ENCODE measurements around the gene POLR2A.

POLR2A gene

DNA sequence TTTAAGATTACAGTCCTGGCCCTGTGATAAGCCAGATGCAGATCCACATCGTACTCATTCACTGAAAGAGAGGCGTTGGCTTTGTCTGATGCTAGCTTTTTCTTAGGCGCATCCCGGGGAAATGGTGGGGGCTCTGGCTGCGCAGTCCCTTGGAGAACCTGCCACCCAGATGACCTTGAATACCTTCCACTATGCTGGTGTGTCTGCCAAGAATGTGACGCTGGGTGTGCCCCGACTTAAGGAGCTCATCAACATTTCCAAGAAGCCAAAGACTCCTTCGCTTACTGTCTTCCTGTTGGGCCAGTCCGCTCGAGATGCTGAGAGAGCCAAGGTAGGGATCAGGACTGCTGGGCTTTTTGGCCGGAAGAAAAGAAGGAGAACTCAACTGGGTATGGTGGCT is 24.0 kb downstream of the POLR2A start:
- no peak for DNase-seq
- ATAC-seq = no peak

DNA sequence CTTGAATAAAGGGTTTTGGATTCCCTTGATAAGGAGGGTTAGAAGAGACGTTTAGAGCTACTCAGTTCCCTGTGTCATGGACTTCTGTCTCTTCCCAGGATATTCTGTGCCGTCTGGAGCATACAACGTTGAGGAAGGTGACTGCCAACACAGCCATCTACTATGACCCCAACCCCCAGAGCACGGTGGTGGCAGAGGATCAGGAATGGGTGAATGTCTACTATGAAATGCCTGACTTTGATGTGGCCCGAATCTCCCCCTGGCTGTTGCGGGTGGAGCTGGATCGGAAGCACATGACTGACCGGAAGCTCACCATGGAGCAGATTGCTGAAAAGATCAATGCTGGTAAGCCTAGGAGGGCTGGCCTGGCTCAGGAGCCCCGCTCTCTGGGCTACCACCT is 24.7 kb downstream of the POLR2A start:
- ATAC-seq (no peak), DNase-seq (no peak)

DNA sequence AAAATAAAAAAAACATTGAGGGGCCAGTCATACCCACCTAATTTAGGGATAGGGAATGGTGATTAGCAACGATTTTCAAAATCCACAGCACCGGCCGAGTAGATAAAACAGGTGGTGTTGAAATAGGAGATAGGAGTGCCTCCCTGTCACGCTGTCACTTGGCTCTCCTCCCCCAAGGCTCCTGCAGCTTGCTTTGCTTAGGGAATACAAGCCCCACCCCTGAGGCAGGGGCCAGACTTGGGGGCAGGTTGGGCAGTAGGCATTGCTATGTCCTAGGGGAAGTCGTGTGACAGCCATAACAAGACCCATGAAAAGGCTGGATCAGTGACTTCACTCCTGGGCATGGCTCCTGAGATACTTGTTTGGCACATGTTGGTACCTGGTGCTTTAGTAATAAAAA is 25.8 kb downstream of the POLR2A start:
- DNase-seq (no peak), ATAC-seq (no peak)

DNA sequence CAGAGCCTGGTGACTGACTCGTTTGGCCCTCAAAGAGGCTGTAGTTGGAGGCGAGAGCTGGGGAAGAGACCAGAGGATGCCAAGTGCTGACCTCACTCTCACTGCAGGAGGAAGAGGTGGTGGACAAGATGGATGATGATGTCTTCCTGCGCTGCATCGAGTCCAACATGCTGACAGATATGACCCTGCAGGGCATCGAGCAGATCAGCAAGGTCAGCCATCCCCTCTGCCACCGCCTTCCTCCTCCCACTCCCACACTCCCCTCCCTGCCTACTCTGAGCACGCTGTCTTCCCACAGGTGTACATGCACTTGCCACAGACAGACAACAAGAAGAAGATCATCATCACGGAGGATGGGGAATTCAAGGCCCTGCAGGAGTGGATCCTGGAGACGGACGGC is 26.9 kb downstream of the POLR2A start:
- ATAC-seq = no peak
- no peak for DNase-seq

DNA sequence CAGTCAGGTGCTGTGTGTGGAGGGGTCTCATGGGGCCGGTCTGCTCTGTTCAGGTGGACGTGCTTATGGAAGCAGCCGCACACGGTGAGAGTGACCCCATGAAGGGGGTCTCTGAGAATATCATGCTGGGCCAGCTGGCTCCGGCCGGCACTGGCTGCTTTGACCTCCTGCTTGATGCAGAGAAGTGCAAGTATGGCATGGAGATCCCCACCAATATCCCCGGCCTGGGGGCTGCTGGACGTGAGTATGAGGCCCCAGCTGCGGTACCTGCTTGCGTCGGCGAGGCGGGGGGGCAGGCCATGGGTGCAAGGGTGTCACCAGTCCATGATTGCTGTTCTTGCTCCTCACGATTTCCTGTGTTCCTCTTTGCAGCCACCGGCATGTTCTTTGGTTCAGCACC is 27.9 kb downstream of the POLR2A start:
- DNase-seq = no peak
- ATAC-seq = no peak

DNA sequence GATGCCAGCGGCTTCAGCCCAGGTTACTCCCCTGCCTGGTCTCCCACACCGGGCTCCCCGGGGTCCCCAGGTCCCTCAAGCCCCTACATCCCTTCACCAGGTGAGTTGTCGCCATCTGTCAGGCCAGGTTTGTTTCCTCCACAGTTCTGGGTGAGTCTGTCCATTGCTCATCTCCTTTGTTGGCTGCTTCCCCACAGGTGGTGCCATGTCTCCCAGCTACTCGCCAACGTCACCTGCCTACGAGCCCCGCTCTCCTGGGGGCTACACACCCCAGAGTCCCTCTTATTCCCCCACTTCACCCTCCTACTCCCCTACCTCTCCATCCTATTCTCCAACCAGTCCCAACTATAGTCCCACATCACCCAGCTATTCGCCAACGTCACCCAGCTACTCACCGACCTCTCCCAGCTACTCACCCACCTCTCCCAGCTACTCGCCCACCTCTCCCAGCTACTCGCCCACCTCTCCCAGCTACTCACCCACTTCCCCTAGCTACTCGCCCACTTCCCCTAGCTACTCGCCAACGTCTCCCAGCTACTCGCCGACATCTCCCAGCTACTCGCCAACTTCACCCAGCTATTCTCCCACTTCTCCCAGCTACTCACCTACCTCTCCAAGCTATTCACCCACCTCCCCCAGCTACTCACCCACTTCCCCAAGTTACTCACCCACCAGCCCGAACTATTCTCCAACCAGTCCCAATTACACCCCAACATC is 28.8 kb downstream of the POLR2A start:
- ATAC-seq (no peak), DNase-seq (no peak)

DNA sequence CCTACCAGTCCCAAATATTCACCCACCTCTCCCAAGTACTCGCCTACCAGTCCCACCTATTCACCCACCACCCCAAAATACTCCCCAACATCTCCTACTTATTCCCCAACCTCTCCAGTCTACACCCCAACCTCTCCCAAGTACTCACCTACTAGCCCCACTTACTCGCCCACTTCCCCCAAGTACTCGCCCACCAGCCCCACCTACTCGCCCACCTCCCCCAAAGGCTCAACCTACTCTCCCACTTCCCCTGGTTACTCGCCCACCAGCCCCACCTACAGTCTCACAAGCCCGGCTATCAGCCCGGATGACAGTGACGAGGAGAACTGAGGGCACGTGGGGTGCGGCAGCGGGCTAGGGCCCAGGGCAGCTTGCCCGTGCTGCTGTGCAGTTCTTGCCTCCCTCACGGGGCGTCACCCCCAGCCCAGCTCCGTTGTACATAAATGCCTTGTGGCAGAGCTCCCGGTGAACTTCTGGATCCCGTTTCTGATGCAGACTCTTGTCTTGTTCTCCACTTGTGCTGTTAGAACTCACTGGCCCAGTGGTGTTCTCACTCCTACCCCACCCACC is 29.8 kb downstream of the POLR2A start:
- DNase-seq (no peak), ATAC-seq (no peak)

DNA sequence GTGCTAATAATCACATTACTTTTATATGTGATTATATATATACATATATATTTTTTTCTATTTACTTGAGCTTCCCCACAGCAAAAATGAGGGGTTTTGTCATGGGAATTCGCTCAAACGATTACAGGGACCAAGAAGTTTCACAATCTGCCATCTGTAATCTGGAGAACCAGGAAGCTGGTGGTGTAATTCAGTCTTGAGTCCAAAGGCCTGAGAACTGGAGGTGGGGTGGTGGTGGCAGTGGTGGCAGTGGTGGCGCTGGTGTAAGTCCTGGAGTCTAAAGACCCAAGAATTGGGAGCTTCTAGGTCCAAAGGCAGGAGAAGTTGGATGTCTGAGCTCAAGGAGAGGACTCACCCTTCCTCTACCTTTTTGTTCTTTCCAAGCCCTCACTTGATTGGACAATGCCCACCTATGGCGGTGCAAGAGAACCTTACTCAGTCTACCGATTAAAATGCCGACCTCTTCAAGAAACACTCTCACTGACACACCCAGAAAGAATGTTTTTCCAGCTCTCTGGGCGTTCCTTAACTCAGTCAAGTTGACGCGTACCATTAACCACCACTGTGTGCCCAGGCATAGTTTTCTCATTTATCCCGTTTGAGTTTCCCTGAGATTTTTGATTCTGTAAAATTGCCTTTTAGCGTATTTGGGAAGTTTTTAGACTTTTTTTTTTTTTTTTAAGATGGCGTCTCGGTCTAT is 31.9 kb downstream of the POLR2A start:
- ATAC-seq (no peak), DNase-seq (no peak)

DNA sequence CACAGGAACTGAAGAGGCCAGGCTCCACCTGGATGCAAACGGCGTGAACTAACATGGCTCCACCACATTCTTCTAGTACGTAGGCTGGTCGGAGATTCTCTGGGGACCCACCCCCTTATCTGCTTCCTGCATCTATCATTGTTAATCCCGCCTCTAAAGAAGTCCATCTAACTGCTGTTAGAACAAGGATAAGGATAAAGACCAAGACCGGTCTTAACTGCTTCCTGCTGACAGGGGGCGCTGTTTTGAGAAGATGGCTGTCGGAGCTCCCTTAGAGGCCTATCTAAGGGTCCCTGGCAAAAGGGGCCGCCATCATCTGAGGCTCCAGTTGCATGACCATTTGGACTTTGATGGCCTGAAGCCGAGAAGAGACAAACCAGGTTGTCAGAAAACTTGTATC is 38.9 kb downstream of the POLR2A start:
- peak; percentile 57 for ATAC-seq
- DNase-seq = peak; percentile 66

DNA sequence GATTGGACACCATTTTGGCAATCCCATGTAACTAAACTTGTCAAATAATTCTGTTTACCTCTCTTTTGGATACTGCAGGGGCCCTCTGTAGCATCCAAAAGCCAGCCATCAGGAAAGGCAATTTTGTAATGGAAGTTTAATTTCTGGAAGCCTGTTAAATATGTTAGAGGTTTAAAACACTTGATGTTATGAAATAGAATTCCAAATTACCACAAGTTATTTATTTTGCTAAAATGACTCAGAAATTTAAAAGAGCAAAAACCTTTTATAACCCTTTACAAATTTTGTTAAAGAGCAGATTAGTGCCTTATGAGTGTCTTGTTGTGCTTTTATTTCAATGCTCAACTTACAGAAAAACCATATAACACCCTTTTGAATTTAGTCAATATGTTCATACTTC is 44.7 kb downstream of the POLR2A start:
- ATAC-seq (no peak), DNase-seq (no peak)

DNA sequence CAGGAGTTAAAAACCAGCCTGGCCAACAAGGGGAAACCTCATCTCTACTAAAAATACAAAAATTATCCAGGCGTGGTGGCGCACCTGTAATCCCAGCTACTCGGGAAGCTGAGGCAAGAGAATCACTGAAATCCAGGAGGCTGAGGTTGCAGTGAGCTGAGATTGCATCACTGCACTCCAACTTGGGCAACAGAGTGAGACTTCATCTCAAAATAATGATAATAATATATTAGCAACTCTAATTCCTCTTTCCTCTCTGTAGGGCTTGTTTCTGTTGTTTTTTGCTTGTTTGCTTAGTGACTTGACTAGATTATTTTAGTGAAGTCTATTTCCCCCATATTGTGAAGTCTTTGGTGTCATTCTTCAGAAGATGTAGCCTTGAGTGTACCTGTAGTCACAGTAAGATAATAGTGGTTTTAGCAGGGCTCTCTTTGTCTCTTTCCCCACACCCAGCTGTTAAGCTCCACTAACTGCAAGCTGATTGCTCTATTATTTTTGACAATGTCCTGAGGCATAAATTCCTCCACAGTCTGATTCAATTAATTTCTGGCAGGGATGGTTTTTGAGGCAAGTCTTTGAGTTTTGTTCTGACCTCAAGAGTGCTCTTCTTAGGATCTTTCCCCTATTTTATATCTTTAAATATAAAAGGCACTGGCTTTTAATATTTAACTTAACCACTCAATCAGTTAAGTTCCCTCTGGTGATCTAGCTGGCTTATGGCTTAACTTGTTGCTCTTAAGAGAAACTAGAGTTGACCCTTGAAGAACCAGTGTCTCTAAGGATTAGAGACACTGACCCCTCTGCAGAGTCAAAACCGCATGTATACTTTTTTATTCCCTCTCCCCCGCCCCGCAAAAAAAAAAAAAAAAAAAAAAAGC is 46.1 kb downstream of the POLR2A start:
- DNase-seq (no peak), ATAC-seq (no peak)

DNA sequence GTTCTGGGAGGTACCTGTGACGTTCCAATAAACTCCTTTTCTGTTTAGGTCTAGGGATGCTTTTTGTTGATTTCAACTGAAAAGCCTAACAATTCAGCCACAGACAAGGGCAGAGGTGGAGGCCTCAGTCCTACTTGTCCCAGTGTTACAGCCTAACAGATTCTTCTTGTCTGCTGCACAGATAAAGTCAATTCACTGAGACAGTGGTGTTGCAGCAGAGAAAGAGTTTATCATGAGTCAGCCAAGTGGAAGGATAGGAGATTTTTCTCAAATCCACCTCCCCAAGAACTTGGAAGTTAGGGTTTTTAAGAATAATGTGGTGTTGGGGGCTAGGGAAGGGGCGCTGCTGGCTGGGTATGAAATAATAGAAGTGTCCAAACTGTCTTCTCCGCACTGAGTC is 53.9 kb downstream of the POLR2A start:
- no peak for DNase-seq
- no peak for ATAC-seq

DNA sequence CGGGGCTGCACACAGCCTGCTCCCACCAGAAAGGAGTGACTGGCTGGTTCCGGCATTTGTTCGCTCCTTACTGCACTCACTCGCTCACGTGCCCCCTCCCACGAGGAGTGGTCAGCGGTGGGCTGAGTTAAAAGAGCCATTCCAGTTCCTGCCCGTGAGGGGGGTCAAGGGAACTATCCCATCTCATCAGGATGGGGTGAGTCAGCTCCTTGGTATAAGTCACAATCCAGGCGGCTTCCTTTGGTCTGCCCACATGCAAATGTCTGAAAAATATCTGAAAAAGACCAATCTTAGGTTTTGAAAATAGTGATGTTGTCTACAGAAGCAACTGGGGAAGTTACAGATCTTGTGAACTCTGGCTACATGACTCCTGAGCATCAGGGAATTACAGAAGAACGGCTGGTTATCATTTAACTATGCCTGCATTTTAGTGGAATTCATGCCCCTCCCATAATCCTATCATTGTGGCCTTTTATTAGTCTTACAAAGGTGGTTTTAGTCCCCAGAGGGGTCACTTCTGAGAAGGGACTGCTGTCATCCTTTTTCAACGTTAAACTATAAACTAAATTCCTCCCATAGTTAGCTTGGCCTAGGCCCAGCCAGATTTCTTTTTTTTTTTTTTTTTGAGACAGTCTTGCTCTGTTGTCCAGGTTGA is 54.9 kb downstream of the POLR2A start:
- no peak for DNase-seq
- no peak for ATAC-seq

DNA sequence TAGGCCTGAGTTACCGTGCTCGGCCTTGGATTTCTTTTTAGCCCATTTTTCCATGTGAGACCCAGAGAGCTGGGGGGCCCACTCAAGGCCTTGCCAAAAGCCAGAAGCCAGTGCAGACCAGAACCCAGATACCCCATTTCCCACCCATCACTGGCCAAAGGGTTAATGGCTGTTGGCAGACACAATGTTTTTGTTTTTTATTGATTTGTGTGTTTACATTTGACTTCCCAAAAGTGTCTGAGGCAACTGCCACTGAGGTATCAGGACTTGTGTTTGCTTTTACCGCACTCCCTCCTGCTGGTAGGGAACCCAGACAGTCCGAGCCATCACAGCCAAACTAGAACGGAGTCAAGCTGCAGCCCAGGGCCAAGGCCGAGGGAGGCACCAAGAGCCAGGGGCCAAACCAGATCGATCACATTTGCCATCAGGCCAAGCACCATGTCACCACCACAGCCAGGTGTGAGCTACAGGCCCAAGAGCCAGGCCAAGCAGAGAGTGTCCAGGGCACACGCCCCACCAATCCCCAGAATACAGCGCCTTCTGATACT is 57.0 kb downstream of the POLR2A start:
- DNase-seq (no peak), ATAC-seq (no peak)

DNA sequence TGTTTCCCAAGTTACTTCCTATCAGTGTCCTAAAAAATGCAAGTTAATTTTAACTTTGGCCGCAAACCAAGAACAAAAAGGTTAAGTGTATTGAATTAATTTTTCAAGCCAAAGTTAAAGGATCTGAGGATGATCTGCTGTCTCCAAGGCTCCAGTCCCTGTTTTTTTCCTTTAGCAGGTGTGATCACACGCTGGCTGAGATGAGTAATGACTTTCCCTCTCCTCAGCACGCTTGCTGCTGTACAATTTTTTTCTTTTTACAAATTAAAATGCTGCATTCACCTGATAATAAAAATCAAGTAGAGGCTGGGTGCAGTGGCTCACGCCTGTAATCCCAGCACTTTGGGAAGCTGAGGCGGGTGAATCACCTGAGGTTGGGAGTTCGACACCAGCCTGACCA is 60.7 kb downstream of the POLR2A start:
- no peak for DNase-seq
- no peak for ATAC-seq

DNA sequence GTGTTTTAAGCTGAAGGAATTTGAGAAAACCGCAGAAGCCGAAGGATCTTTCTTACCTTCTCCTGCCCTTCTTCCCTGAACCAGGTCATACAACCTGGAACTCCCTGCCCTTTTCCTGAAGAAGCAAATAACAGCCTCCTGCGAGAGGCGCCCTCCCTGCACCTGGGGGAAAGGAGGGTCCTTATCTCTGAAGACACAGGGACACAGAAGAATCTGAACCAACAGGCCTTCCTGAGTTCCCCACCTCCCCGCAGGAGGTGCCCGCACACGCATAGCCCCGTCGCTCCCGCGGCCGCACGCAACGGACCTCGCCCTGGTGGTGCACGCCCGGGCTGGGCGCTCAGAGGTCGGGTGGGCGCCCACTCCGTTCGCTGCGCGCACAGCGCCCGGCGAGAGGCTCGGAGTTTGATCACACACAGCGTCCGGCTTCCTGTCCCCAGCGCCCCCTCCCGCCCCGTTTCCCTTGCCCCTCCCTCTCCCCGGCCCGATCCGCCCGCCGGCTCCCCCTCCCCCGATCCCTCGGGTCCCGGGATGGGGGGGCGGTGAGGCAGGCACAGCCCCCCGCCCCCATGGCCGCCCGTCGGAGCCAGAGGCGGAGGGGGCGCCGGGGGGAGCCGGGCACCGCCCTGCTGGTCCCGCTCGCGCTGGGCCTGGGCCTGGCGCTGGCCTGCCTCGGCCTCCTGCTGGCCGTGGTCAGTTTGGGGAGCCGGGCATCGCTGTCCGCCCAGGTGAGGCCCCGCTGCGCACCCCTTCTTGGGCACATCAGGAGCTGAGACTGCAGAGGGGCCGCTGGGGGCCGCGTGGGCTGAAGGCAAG is 64.6 kb downstream of the POLR2A start, which contains the start of gene TNFSF12:
Gene TNFSF12 (plus strand): TSS at position 474 of the 816 bp plus-strand sequence. CDS start 96 bp downstream, at position 570.
- ATAC-seq = peak; percentile 55
- DNase-seq = peak; percentile 68

All from stimulated activated naive CD8-positive, alpha-beta T cell treated with anti-CD3 and anti-CD28 coated beads, Interleukin-15, Interleukin-2, amounts not matched to agents 100 U/mL and 50 U/mL, for 24 hours (primary cell).